ENCODE data around the gene EYA3.

The EYA3 gene, protein sequence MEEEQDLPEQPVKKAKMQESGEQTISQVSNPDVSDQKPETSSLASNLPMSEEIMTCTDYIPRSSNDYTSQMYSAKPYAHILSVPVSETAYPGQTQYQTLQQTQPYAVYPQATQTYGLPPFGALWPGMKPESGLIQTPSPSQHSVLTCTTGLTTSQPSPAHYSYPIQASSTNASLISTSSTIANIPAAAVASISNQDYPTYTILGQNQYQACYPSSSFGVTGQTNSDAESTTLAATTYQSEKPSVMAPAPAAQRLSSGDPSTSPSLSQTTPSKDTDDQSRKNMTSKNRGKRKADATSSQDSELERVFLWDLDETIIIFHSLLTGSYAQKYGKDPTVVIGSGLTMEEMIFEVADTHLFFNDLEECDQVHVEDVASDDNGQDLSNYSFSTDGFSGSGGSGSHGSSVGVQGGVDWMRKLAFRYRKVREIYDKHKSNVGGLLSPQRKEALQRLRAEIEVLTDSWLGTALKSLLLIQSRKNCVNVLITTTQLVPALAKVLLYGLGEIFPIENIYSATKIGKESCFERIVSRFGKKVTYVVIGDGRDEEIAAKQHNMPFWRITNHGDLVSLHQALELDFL

GRCh38 chr1:28088168-28088961 is at the start of gene EYA3:
Gene EYA3 (minus strand): TSS chr1:28088610. CDS start chr1:28058026, 30,584 bp downstream.
- peak; percentile 93 to 96 for DNase-seq

GRCh38 chr1:28136922-28137613 is 48.7 kb upstream of the EYA3 start:
- no peak for DNase-seq

DNA sequence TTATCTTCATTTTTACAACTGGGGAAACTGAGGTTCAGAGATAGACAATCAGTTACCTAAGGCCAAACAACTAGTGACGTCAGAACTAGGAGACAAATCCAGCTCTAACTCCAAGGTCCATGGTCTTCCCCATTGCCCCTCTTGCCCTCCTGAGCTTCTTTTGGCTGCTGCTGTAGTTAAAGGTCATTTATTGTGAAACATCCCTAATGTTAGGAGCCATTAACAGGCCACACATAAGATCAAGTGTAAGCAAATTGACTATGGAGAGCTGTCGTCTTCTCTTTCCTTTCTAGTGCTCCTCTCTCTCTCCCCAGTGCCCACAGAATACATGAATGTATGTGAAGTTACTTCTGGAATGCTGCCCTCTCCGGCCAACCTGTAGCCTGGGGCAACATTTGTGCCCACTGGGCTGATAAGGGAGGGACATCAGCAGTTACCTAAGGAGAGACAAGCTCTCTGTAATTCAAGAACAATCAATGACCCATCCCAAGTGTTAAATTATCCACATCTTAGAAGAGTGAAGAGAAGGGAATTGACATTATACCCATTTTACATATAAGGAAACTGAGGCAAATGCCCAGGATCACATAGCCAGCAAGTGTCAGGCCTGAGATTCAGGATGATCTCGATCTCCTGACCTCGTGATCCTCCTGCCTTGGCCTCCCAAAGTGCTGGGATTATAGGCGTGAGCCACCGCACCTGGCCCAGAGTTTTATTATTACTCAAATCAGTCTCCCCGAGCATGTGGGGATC is 47.9 kb upstream of the EYA3 start:
- no peak for DNase-seq

- DNase-seq = no peak
Observed at GRCh38 chr1:28135371-28136168, 47.2 kb upstream of the EYA3 start.

DNA sequence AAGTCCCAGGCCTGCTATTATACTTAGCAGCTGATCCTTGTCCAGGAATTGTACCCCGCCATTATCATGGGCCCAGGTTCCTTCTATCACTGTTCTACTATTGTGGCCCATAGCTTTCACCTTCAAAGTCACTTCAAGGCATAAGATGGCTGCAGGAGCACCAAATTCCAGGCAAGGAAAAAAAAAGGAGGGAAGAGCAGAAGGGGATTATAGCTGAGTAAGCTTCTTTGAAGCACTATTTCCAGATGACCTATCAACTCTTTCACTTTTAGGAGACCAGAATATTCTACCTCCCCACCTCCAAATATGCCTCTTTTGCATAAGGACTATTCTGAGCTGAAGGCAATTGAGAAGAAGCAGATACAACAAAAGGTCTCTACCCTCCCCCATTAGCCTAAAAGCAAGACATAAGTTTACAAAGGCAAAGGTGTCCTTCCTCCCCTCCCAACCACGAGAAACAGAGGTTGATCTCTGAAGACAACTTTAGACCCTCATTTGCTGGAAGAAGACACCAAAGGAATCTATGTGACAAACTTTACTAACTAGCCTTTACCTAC is 46.3 kb upstream of the EYA3 start:
- DNase-seq = no peak

DNA sequence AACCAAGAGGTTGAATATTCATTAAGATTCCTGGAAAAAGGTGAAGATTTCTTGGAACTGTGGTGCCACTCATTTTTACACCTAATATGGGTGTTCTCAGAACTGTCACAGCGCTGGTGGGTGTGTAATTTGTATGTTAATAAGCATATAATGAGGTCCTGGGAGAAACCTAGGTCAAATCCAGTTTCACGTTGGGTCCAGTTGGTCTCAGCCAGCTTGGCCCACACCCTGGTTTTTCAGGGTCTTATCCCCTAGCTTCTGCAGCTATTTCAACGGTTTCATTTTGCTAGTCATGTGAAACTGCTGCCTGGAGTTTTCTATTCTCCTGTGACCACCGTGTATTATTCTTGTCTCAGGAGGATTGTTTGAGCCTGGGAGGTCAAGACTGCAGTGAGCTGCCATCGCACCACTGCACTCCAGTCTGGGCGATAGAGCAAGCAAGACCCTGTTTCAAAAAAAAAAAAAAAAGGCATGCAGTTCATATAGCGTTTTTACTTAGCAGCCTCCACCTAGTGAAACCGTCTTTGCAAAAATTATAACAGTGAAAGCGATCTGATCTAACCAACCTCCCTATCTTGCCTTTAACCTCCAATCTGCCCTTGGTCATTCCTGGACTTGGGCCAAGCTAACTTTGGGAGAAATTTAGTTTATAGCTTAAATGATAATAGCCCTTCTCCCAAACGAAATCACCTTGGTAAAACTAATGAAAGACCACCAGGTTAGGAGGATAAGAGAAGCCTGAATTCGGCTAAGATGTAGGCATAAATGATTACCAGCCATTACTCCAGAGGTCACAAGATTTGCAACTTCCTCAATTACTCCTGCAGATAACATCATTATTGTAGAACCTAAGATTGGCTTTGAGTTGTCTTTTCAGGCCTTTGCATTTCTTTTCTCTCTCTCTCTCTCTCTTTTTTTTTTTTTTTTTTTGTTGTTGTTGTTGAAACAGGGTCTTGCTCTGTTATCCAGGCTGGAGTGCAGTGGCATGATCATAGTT is 44.1 kb upstream of the EYA3 start:
- DNase-seq = no peak

DNA sequence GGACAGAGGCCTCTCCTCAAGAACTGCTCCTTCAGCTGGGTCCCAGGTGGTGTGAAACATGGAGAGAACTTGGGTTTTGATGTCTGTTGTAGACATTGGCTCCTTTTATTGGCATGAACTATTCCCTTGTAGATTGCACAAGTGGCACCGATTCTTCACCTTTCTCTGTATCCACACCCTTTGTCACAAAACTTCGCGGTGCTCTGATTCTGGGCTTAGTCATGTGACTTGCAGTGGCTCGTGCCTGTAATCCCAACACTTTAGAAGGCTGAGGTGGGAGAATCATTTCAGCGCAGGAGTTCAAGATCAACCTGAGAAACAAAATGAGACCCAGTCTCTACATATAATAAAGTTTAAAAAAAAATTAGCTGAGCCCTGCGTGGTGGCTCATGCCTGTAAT is 42.5 kb upstream of the EYA3 start:
- DNase-seq = no peak

- DNase-seq = no peak
Observed at GRCh38 chr1:28129150-28129549, 40.7 kb upstream of the EYA3 start.

- no peak for DNase-seq
Observed at GRCh38 chr1:28127617-28128257, 39.3 kb upstream of the EYA3 start.

DNA sequence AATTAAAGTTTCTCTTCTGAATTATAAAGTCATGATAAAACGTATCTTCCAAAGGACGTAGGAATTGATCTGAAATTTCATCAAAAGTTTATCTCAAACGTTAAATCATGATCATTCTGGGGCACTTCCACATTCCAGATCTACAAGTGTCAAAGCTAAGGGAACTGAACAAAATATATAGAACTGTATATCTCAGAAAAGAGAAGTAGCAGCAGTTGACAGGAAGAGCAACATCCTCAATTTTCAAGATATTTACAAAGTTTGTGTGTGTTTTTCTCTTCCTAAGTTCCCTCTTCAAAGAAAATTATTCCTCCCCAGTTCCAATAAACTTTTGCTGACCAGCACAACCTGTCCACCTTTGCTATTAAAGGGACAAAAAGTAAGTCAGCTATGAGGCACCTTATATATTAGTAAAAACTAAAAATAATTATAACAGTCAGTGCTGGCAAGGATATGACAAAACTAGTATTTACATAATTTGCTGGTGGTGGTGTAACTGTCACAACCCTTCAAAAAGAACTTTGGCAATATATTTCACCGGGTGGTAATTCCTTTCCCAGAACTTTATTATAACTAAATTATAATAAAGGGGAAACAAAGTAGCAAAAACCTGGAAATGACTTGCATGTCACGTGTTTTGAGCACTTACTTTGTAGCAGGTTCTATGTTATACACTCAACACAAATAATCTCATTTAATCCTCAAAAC is 38.5 kb upstream of the EYA3 start:
- peak in 1 of 2 donors; percentile 14 for DNase-seq

DNA sequence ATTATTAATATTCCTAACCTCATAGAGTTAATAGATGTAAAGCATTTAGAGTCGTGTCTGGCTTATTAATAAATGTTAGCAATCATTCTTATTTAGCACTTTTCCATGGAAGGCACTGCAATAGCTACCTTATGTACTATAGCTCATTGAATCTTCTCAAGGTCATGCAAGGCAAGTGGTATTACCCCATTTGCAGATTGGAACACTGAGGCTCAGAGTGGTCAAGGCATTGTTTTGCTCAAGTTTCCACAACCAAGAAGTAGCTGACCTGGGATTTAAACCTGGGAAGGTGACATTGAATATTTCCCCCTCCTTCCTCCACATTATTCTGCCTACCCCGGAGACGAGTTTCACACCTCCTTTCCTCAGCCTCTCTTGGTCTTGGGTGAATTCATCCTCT is 37.8 kb upstream of the EYA3 start:
- no peak for DNase-seq

- no peak for DNase-seq
Observed at GRCh38 chr1:28123461-28123961, 35.1 kb upstream of the EYA3 start.

DNA sequence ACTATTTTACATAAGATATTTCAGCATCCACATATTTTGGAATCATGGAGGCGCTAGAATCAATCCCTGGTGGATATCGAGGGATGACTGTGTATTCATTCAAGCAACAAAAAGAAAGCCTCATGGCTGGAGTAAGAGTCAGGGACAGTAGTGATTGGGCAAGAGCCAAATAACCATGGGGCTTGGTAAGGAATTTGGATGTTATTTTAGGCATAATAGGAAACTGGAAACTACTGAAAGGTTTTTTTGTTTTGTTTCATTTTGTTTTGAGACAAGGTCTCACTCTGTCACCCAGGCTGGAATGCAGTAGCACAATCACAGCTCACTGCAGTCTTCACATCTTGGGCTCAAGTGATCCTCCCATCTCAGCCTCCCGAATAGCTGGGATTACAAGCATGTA is 33.8 kb upstream of the EYA3 start:
- DNase-seq = no peak

GRCh38 chr1:28119556-28119955 is 31.1 kb upstream of the EYA3 start:
- DNase-seq = no peak

DNA sequence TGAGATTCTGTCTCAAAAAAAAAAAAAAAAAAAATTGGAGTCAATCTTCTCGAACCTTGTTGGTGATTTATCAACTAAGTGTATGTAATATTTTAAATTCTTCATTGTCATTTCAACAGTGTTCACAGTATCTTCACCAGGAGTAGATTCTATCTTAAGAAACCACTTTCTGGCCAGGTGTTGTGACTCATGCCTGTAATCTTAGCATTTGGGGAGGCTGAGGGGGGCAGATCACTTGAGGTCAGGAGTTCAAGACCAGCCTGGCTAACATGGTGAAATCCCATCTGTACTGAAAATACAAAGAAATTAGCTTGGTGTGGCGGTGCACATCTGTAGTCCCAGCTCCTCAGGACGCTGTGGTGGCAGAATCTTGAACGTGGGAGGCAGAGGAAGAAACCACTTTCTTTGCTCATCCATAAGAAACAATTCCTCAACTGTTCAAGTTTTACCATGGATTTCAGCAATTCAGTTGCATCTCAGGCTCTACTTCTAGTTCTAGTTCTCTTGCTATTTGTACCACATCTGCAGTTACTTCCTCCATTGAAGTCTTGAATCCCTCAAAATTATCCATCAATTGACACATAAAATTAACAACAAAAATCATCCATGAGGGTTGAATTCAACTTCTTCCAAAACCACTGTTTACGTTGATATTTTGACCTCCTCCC is 30.4 kb upstream of the EYA3 start:
- DNase-seq = no peak

DNA sequence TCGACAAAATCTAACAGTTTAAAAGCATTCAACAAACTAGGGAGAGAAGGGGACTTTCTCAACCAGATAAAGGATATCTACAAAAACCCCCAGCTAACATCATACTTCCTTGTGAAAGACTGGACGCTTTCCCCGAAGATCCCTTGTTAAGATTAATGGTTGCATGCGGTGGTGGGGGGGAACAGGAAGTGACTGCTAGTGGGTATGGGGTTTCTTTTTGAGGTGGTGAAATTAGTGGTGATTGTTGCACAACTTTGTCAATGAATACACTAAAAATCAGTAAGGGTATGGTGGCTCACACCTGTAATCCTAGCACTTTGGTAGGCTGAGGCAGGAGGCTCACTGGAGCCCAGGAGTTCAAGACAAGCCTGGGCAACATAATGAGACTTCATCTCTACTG is 26.9 kb upstream of the EYA3 start:
- no peak for DNase-seq

DNA sequence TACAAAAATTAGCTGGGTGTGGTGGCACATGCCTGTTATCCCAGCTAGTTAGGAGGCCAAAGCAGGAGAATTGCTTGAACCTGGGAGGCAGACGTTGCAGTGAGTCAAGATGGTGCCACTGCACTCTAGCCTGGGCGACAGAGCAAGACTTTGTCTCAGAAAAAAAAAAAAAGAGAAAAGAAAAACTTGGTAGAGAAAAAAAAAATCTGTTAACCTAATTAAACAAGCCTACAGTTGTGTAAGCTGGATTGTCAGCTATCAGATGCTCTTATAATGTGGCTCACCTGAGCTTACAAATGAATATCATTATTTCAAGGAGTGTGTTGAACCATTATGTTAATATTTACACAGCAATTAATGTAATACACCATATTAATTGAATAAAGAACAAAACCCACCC is 26.4 kb upstream of the EYA3 start:
- no peak for DNase-seq

DNA sequence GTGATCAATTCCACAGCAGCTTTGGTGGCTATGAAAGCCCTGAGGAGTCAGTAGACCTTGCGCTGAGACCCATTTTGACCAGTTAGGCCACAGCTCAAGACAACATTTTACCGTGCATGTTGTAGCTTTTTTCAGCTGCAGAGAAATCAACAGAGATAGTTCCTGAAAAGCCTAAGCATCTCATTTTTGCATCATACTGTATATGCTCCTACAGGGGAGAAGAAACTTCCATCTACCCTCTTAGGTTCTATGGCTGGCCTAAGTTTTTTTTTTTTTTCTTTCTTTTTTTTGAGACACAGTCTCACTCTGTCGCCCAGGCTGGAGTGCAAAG is 24.8 kb upstream of the EYA3 start:
- DNase-seq = no peak
